WTC11 (cell line): ENCODE measurements around the gene M1AP. TPM values are rescaled to one million over a fixed set of nuclear protein-coding genes. Genes with fewer than 3 reads are reported as not detected.

Experiments used
- ATAC-seq: fragments of 200-7000 bp; cut with Tn5 transposase; 2 replicates; pipeline ENCODE4 v1.10.0; 2021; ENCODE audit warnings: mild to moderate bottlenecking, moderate library complexity
- CTCF ChIA-PET: fragments of 300-600 bp; sonication (Branson Sonifier 250); formaldehyde crosslinking; loops from one replicate; lab custom pipeline; 2021; ENCODE audit warnings: antibody characterized with exemption; lab: Charles Lee
- POLR2A ChIA-PET: fragments of 350-600 bp; sonication (Branson Sonifier 250); formaldehyde crosslinking; loops from one replicate; lab custom pipeline; 2021; ENCODE audit warnings: antibody characterized with exemption; lab: Charles Lee
- DNase-seq: peaks from one replicate; pipeline ENCODE4 v3.0.0; 2021; ENCODE audit warnings: low spot score
- H3K27ac Mint-ChIP-seq: 2 replicates; pipeline ENCODE4 v1.8.0; 2021; ENCODE audit warnings: mixed read lengths
- H3K27me3 Mint-ChIP-seq: 2 replicates; pipeline ENCODE4 v1.8.0; 2021; ENCODE audit warnings: low read depth, mild to moderate bottlenecking, moderate library complexity, mixed read lengths
- H3K36me3 Mint-ChIP-seq: 2 replicates; pipeline ENCODE4 v1.8.0; 2021; ENCODE audit warnings: mixed read lengths
- H3K4me1 Mint-ChIP-seq: 2 replicates; pipeline ENCODE4 v1.8.0; 2022; ENCODE audit warnings: mixed read lengths
- H3K4me3 Mint-ChIP-seq: 2 replicates; pipeline ENCODE4 v1.8.0; 2021; ENCODE audit warnings: mild to moderate bottlenecking, moderate library complexity, mixed read lengths
- H3K9me3 Mint-ChIP-seq: 2 replicates; pipeline ENCODE4 v1.8.0; 2021; ENCODE audit warnings: mixed read lengths
- CBFB ChIP-seq: sonication (generic); formaldehyde crosslinking; IDR thresholded peaks from 2 replicates; pipeline ENCODE4 v1.8.1; 2022; ENCODE audit warnings: mild to moderate bottlenecking, low read depth, missing genetic modification reagents
- EMX1 ChIP-seq: fragments of 250-450 bp; sonication (Bioruptor Pico); IDR thresholded peaks from 2 replicates; pipeline ENCODE4 v1.8.0; 2021; ENCODE audit warnings: mild to moderate bottlenecking
- GABPB1 ChIP-seq: sonication (generic); formaldehyde crosslinking; IDR thresholded peaks from 2 replicates; pipeline ENCODE4 v1.8.1; 2023; ENCODE audit warnings: mild to moderate bottlenecking, missing genetic modification reagents
- GRHL2 ChIP-seq: fragments of 250-450 bp; sonication (Bioruptor Pico); IDR thresholded peaks from 2 replicates; pipeline ENCODE4 v1.8.0; 2022; ENCODE audit warnings: mild to moderate bottlenecking, moderate library complexity; ENCODE audit not compliant: insufficient replicate concordance, severe bottlenecking
- HMGA2 ChIP-seq: fragments of 250-450 bp; sonication (Bioruptor Pico); IDR thresholded peaks from 2 replicates; pipeline ENCODE4 v1.4.0; 2021; ENCODE audit warnings: mild to moderate bottlenecking, moderate library complexity
- IRF2 ChIP-seq: sonication (generic); formaldehyde crosslinking; IDR thresholded peaks from 2 replicates; pipeline ENCODE4 v1.8.0; 2022; ENCODE audit warnings: low read depth, missing genetic modification reagents, borderline replicate concordance
- MYBL2 ChIP-seq: sonication (generic); formaldehyde crosslinking; IDR thresholded peaks from 2 replicates; pipeline ENCODE4 v1.8.1; 2023; ENCODE audit warnings: mild to moderate bottlenecking, moderate library complexity, missing genetic modification reagents
- NFE2L1 ChIP-seq: sonication (generic); formaldehyde crosslinking; IDR thresholded peaks from 2 replicates; pipeline ENCODE4 v1.8.1; 2023; ENCODE audit warnings: missing genetic modification reagents
- NFYB ChIP-seq: sonication (generic); formaldehyde crosslinking; conservative IDR thresholded peaks from 2 replicates; pipeline ENCODE4 v1.8.0; 2022; ENCODE audit warnings: low read depth, missing genetic modification reagents
- NR1H2 ChIP-seq: sonication (generic); formaldehyde crosslinking; IDR thresholded peaks from 2 replicates; pipeline ENCODE4 v1.9.0; 2021; ENCODE audit warnings: mild to moderate bottlenecking, moderate library complexity, missing genetic modification reagents
- SMAD3 ChIP-seq: sonication (generic); formaldehyde crosslinking; IDR thresholded peaks from 2 replicates; pipeline ENCODE4 v1.8.0; 2022; ENCODE audit warnings: missing genetic modification reagents, mild to moderate bottlenecking, borderline replicate concordance
- SP1 ChIP-seq: sonication (generic); formaldehyde crosslinking; conservative IDR thresholded peaks from 2 replicates; pipeline ENCODE4 v1.8.1; 2022; ENCODE audit warnings: missing genetic modification reagents
- ZNF219 ChIP-seq: sonication (generic); formaldehyde crosslinking; IDR thresholded peaks from 2 replicates; pipeline ENCODE4 v1.8.0; 2023; ENCODE audit warnings: missing genetic modification reagents, mild to moderate bottlenecking, borderline replicate concordance
- ZNF671 ChIP-seq: fragments of 250-450 bp; sonication (Bioruptor Pico); IDR thresholded peaks from 2 replicates; pipeline ENCODE4 v1.8.0; 2021; ENCODE audit warnings: mild to moderate bottlenecking
- total RNA-seq: library from RNA; stranded (reverse); gene quantifications from 3 replicates; pipeline ENCODE4 v1.2.3, GENCODE V29; 2021
- TF ChIP-seq, protein P1 (sequence below): fragments of 250-450 bp; sonication (Bioruptor Pico); IDR thresholded peaks from 2 replicates; pipeline ENCODE4 v1.8.0; 2021; ENCODE audit warnings: mild to moderate bottlenecking
- TF ChIP-seq, protein P2 (sequence below): sonication (generic); formaldehyde crosslinking; IDR thresholded peaks from 2 replicates; pipeline ENCODE4 v1.8.0; 2022; ENCODE audit warnings: mild to moderate bottlenecking, missing genetic modification reagents
- TF ChIP-seq, protein P3 (sequence below): fragments of 250-450 bp; sonication (Bioruptor Pico); IDR thresholded peaks from 2 replicates; pipeline ENCODE4 v1.9.0; 2021; ENCODE audit warnings: mild to moderate bottlenecking
- TF ChIP-seq, protein P4 (sequence below): sonication (generic); formaldehyde crosslinking; IDR thresholded peaks from 2 replicates; pipeline ENCODE4 v1.8.0; 2023; ENCODE audit warnings: missing genetic modification reagents, mild to moderate bottlenecking, borderline replicate concordance

The M1AP gene
- total RNA-seq, 1 experiment from 2014 or later: 5.9 TPM

DNA sequence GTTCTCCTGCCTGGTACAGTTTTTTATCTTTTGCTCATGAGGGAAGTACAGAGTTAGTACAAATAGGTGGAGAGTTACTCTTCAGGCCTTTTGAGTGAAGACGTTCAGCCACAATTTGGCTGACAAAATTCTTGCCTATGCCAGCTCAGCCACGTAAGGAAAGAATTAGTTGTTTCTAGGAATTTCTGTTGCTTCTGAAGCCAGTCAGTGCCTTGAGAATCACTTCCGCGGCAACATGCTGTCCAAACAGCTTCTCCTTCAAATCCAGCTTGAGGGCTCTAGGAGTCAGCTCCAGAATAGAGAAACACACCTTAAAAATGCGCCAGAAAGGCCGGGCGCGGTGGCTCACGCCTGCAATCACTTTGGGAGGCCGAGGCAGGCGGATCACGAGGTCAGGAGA is 27.5 kb downstream of the M1AP start:
- ChIA-PET CTCF (no interaction called here), POLR2A (no interaction called here)
- no peaks in the 10 kb centered on the region for H3K9me3 Mint-ChIP-seq

DNA sequence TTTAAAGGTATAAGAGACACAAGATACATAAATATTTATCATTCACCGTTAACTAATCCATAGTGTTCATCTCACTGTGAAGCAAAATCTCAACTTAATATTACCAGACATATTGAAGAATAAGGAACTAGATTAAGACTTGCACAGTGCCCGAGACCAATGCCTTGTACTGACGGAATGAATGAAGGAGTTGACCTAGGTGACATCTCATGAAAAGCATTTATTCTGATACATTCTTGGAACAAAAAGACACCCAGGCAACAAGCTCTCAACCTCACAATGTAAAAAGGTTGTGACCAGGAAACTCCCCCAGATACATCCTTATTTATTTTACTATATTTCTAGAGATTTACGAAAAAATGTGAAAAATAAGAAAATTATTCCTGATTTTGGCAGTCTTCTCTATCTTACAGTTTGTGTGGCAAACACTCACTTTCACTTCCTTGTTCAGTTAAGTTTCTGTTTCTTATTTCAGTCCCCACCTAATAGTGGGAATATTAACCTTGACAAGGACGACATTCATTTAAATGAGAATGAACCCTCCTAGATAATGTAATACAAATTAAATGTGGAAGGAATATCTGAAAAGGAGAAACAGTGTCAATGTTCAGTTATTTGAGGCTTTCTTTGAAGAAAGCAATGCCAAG is 28.4 kb downstream of the M1AP start:
- ATAC-seq: no peak
- ChIA-PET POLR2A (no interaction called here), CTCF (no interaction called here)
- Mint-ChIP-seq H3K36me3 (no peaks in the 10 kb centered on the region), H3K9me3 (no peaks in the 10 kb centered on the region), H3K27ac (no peak overlapping the region), H3K4me3 (no peak overlapping the region), H3K27me3 (no peaks in the 10 kb centered on the region), H3K4me1 (peaks cover 5% of the 10 kb centered on the region; the same call in 1 of the 2 replicates)
- no peak for TF ChIP-seq SMAD3
- no peak for TF ChIP-seq GRHL2
- TF ChIP-seq NFE2L1: no peak
- TF ChIP-seq, protein P1, sequence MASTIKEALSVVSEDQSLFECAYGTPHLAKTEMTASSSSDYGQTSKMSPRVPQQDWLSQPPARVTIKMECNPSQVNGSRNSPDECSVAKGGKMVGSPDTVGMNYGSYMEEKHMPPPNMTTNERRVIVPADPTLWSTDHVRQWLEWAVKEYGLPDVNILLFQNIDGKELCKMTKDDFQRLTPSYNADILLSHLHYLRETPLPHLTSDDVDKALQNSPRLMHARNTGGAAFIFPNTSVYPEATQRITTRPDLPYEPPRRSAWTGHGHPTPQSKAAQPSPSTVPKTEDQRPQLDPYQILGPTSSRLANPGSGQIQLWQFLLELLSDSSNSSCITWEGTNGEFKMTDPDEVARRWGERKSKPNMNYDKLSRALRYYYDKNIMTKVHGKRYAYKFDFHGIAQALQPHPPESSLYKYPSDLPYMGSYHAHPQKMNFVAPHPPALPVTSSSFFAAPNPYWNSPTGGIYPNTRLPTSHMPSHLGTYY: no peak
- no peak for TF ChIP-seq NR1H2 (CRISPR knock-in tag)
- no peak for DNase-seq

More for the DNA sequence above, 27.5 kb downstream of the M1AP start:
- TF ChIP-seq ZNF671 (no peak), NFYB (CRISPR knock-in tag) (no peak), IRF2 (CRISPR knock-in tag) (no peak), SP1 (CRISPR knock-in tag) (no peak), EMX1 (CRISPR knock-in tag) (no peak)
- TF ChIP-seq, protein P2, sequence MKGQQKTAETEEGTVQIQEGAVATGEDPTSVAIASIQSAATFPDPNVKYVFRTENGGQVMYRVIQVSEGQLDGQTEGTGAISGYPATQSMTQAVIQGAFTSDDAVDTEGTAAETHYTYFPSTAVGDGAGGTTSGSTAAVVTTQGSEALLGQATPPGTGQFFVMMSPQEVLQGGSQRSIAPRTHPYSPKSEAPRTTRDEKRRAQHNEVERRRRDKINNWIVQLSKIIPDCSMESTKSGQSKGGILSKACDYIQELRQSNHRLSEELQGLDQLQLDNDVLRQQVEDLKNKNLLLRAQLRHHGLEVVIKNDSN (CRISPR knock-in tag): no peak
- TF ChIP-seq, protein P3, sequence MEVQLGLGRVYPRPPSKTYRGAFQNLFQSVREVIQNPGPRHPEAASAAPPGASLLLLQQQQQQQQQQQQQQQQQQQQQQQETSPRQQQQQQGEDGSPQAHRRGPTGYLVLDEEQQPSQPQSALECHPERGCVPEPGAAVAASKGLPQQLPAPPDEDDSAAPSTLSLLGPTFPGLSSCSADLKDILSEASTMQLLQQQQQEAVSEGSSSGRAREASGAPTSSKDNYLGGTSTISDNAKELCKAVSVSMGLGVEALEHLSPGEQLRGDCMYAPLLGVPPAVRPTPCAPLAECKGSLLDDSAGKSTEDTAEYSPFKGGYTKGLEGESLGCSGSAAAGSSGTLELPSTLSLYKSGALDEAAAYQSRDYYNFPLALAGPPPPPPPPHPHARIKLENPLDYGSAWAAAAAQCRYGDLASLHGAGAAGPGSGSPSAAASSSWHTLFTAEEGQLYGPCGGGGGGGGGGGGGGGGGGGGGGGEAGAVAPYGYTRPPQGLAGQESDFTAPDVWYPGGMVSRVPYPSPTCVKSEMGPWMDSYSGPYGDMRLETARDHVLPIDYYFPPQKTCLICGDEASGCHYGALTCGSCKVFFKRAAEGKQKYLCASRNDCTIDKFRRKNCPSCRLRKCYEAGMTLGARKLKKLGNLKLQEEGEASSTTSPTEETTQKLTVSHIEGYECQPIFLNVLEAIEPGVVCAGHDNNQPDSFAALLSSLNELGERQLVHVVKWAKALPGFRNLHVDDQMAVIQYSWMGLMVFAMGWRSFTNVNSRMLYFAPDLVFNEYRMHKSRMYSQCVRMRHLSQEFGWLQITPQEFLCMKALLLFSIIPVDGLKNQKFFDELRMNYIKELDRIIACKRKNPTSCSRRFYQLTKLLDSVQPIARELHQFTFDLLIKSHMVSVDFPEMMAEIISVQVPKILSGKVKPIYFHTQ (CRISPR knock-in tag): no peak
- Mint-ChIP-seq H3K4me1 (peaks cover 5% of the 10 kb centered on the region; the same call in 1 of the 2 replicates), H3K4me3 (no peak overlapping the region), H3K36me3 (no peaks in the 10 kb centered on the region), H3K27me3 (no peaks in the 10 kb centered on the region), H3K27ac (no peak overlapping the region)
- ATAC-seq: no peak
- DNase-seq: no peak

DNA sequence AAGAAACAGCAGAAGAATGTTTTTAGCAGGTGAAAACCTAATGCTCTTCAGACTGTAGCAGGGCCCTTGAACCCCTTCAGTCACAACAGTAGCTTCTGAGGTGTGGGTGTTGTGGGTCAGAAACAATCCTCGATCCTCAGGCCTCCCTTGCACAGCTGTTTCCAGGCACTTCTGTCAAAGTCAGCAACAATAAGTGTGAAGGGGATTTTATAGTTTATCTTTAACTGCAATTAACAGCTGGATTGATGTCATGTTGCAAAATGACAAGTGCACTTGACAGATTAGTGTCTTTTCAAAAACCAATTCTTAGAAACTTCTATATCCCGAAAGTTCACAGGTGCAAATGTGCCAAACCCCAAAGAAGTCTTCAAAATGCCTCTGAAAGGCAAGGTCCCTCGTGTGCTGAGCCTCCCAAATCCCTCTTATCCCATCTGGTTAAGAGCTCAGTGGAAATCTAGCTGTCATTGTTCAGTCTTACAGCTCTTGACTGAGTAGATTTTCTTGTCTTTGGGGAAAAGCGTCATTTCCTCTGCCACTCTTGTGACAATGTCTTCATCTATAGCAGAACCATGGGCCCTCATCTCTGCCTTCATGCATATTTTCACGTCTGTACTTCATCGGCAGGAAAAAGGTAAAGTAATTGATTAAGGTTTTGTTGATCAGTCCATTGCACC is 29.6 kb downstream of the M1AP start:
- Mint-ChIP-seq H3K9me3 (no peaks in the 10 kb centered on the region), H3K4me3 (no peak overlapping the region), H3K36me3 (no peaks in the 10 kb centered on the region), H3K27me3 (no peaks in the 10 kb centered on the region), H3K27ac (no peak overlapping the region), H3K4me1 (peaks cover 5% of the 10 kb centered on the region; the same call in 1 of the 2 replicates)
- ChIA-PET POLR2A (no interaction called here), CTCF (interaction anchor here (1.4 kb wide), 1 partner anchor 14 kb away, joined by 6 read pairs; no protein-coding TSS in a partner anchor)
- ATAC-seq (no peak), DNase-seq (no peak)
- TF ChIP-seq CBFB (CRISPR knock-in tag) (no peak), EMX1 (CRISPR knock-in tag) (no peak), MYBL2 (CRISPR knock-in tag) (no peak)

DNA sequence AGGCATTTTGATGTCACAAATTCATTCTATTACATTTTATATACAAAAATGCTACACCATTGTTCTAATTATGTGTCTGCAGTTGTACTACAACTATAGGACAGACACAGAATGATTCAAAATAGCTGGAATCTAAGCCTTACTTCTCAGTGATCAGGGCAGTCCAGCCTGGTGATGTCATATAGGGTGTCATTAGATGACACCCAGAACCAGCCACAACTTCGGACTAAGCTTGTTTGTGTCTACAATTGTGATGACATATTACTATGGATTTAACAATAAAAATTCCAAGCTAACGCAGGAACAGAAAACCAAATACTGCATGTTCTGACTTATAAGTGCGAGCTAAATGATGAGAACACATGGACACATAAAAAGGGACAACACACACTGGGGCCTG is 31.0 kb downstream of the M1AP start:
- peaks cover 9% of the 10 kb centered on the region for H3K4me1 Mint-ChIP-seq
- H3K27ac Mint-ChIP-seq: no peak overlapping the region
- no peak overlapping the region for H3K4me3 Mint-ChIP-seq
- ChIA-PET POLR2A (no interaction called here), CTCF (interaction anchor here (1.4 kb wide), 1 partner anchor 15 kb away, joined by 6 read pairs; no protein-coding TSS in a partner anchor)
- H3K9me3 Mint-ChIP-seq: peaks cover 5% of the 10 kb centered on the region; the same call in 1 of the 2 replicates
- ATAC-seq (no peak), DNase-seq (no peak)
- no peaks in the 10 kb centered on the region; the same call in 1 of the 2 replicates for H3K27me3 Mint-ChIP-seq
- H3K36me3 Mint-ChIP-seq: 0 out of 2 replicates have a peak, but pooled peaks cover 5% of the 10 kb centered on the region
- TF ChIP-seq SP1 (CRISPR knock-in tag): no peak
- TF ChIP-seq GABPB1 (CRISPR knock-in tag): no peak
- TF ChIP-seq, protein P4, sequence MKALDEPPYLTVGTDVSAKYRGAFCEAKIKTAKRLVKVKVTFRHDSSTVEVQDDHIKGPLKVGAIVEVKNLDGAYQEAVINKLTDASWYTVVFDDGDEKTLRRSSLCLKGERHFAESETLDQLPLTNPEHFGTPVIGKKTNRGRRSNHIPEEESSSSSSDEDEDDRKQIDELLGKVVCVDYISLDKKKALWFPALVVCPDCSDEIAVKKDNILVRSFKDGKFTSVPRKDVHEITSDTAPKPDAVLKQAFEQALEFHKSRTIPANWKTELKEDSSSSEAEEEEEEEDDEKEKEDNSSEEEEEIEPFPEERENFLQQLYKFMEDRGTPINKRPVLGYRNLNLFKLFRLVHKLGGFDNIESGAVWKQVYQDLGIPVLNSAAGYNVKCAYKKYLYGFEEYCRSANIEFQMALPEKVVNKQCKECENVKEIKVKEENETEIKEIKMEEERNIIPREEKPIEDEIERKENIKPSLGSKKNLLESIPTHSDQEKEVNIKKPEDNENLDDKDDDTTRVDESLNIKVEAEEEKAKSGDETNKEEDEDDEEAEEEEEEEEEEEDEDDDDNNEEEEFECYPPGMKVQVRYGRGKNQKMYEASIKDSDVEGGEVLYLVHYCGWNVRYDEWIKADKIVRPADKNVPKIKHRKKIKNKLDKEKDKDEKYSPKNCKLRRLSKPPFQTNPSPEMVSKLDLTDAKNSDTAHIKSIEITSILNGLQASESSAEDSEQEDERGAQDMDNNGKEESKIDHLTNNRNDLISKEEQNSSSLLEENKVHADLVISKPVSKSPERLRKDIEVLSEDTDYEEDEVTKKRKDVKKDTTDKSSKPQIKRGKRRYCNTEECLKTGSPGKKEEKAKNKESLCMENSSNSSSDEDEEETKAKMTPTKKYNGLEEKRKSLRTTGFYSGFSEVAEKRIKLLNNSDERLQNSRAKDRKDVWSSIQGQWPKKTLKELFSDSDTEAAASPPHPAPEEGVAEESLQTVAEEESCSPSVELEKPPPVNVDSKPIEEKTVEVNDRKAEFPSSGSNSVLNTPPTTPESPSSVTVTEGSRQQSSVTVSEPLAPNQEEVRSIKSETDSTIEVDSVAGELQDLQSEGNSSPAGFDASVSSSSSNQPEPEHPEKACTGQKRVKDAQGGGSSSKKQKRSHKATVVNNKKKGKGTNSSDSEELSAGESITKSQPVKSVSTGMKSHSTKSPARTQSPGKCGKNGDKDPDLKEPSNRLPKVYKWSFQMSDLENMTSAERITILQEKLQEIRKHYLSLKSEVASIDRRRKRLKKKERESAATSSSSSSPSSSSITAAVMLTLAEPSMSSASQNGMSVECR: no peak
- TF ChIP-seq, protein P1: no peak
- no peak for TF ChIP-seq HMGA2 (CRISPR knock-in tag)
- no peak for TF ChIP-seq ZNF219 (CRISPR knock-in tag)
